Head of caudate nucleus (tissue), 42 donors: ENCODE results near the gene SMC1B.
"Not testable (repeated sequence)": the region's sequence is repeated elsewhere in the genome, so short reads cannot be mapped to it uniquely, and the experiment has no call there.

Experiments
- DNase-seq, 42 donors: peaks; one replicate each; pipeline versions ENCODE4 v3.0.0 to v3.0.0-alpha.2; 2020 to 2021; ENCODE audit warnings: mixed read lengths in 7 of 42
- intact Hi-C: fragments of 100-400 bp; cut with DNase I; formaldehyde crosslinking; loops from one replicate; pipeline ENCODE4 v1.15.0; 2022

Gene SMC1B

DNA sequence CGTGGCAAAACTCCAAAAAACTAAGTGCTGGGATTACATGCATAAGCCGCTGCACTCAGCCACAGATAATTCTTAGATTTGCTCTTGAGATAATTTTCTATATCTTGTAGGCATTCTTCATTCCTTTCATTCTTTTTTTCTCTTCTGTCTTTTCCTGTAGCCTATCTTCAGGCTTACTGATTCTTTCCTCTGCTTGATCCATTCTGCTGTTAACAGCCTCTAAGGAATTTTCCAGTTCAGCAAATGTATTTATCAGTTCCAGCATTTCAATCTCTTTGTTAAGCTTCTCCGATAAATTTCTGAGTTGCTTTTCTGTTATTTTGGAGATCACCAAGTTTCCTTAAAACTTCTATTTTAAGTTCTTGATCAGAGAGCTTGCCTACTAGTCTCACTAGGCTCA lies 46.7 kb downstream of the SMC1B start:
- intact Hi-C loops, result no loop called here
- no peak for DNase-seq

DNA sequence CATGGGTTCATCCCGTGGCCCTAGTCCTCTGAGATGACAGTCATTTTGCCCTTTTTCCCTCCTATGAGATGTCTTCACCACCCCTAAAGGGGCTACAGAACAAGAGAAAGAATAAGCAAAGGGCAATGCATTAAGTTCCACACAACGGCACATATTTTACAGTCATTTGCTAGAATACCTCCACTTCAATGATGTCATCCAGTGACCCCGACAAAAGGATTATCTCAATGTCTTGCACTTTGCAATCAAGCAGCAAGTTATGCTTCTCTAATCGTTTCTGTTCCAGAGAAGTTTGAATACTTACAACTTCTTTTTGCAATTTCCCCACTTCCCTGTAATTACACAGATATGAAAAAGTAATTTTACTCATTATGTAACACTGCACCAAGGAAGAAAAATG lies 53.8 kb downstream of the SMC1B start:
- intact Hi-C loops, result no loop called here
- DNase-seq, result no peak

DNA sequence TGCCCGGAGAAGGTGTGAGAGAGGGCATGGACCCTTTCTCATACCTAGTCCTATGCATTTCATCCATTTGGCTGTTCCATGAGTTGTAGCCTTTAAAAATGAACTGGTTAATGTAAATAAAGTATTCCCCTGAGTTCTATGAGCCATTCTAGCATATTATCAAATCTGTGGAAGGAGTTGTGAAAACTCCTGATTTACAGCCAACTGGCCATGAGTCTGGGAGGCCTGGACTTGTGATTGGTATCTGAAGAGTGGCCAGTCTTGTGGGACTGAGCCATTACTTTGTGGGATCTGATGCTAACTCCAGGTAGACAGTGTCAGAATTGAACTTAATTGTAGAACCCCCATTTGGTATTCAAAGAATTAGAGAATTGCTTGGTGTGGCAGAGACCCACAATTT lies 55.3 kb downstream of the SMC1B start:
- no peak for DNase-seq
- intact Hi-C loops, result no loop called here

DNA sequence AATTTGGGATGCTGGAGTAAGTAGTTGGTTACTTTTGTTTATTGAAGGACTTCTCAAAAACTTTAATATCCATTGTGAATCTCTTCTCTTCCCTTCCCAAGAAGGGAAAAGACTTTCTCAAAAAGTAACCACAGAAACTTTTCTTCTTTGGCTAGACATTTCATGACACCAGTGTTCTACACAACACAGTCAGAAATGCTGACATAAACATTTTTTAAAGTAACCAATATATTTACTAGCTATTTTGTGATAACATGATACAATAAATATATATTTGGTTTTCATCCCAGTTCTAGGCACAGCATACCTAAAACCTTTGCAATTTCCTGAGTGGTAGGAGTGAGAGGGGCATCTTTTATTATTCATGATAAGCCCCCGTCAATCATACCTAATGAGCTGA lies 55.9 kb downstream of the SMC1B start:
- DNase-seq, result no peak
- intact Hi-C loops, result no loop called here

DNA sequence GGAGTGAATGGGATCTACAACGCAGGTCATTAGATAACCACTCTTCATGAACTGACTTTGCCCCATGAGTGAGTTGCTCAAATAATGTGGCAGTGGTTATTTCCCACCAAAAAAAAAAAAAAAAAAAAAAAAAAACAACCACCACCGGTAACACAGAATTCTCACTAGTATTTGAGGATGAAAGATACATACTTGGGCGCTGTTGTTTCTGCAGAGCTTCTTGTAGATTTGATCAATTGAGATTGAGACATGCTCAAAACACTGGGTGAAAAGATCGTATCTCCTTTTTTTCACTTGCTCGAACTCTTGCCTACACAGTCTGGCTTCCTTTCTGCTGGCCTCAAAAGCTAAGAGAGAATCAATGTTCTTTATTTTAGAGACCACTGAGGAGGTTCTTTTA lies 59.6 kb downstream of the SMC1B start:
- intact Hi-C loops, result no loop called here
- DNase-seq, result no peak

DNA sequence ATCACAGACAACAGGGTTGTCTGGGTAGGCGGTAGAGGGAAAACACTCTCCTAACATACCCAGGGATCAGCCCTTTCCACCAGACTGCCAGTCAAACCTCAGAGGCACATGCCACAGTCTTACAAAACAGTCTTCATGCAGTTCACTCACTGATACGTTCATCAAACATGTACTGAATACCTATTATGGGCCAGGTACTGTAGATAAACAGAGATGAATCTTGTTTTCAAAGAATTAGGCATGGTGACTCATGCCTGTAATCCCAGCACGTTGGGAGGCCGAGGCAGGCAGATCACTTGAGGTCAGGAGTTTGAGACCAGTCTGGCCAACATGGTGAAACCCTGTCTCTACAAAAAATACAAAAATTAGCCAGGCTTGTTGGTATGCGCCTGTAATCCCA lies 60.6 kb downstream of the SMC1B start:
- intact Hi-C loops, DNase-seq: not testable (repeated sequence)

DNA sequence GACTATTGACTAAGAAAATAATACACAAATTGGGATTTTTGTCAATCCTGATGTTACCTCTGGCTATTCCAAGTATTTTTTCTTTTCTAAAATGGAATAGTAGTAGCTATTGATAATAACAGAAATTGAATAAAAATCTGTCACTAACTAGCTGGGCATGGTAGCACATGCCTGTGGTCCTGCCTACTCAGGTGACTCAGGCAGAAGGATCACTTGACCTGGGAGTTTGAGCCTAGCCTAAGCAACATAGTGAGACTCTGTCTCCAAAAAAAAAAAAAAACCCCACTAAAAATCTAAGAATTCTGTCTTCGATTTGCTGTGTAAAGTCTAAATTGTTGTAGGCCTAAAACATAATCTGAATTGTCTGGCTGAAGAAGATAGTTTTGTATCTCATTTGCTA lies 61.4 kb downstream of the SMC1B start:
- intact Hi-C loops, result no loop called here

DNA sequence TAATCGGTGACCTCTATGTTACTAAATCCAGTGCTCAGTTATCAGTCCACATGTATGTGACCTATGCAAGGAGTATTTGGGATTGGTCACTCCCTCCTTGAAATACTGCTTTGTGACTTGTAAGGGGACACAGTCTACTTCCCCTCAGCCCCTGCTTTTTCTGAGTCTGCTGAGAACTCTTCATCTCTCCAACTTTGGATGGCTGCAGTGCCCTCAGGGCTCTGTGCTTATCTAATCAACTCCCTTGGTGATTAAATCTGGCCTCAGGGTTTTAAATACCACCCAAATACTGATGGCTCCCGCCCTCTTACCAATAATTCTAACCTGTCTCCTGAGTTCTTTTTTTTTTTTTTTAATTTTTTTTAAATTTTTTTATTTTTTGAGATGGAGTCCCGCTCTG lies 63.5 kb downstream of the SMC1B start:
- intact Hi-C loops, result no loop called here
- no peak for DNase-seq

More for the DNA sequence above, 61.4 kb downstream of the SMC1B start:
- DNase-seq, result no peak

DNA sequence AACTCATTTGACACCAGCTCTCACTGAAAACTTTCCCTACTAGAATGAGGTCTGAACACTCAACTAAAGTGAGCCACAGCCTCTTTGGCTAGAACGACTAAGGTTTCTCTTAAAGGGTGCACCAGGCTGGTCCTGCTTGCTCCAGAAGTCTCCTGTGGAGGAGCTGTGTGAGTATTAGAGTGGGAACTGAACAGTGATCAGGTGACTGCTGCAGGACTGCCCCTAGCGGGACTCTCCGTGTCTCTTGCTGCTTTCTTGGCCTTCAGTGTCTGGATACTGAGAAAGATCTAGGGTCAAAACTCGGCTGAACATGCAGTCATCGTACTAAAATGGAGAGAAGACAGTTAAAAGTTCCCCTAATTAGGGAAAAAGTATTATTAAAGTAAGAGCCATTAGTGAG lies 69.1 kb downstream of the SMC1B start:
- DNase-seq, result peak in 9 of 42 donors; percentile 12 to 47 (median 21)

DNA sequence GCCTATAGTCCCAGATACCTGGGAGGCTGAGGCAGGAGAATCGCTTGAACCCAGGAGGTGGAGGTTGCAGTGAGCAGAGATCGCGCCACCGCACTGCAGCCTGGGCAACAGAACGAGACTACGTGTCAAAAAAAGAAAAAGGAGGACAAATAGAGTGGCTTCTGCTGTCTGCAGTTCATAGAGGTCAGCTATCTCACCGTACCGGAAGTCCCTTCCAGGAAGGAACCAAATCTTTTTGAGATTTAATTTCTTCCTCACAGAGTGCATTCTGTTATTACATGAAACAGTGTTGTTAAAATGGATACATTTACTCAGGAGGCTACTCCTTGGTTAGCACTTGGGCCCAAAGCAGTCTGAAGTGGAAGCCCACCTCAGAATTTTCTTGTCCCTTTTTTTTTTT lies 70.3 kb downstream of the SMC1B start:
- no peak for DNase-seq
- intact Hi-C loops, result no loop called here

More for the DNA sequence above, 69.1 kb downstream of the SMC1B start:
- intact Hi-C loops, result no loop called here

DNA sequence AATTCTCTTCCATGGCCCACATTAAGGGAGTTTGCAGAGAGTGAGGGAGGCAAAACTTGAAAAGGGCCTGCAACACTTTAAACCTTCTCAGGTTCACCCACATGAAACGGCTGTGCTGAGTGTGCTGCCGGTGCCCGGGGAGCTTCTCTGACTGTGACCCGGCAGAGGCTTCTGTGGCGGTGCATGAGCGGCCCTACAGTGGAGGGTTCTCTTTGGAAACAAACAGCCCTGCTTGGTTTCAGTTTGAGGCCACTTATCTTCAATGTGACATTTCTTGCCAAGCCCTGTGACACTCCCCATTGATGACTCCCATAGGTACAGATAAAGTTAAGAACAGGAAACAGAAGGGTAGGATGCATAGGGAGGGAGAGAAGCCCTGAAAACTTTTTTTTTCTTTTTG lies 71.9 kb downstream of the SMC1B start:
- intact Hi-C loops, result no loop called here
- DNase-seq, result no peak

DNA sequence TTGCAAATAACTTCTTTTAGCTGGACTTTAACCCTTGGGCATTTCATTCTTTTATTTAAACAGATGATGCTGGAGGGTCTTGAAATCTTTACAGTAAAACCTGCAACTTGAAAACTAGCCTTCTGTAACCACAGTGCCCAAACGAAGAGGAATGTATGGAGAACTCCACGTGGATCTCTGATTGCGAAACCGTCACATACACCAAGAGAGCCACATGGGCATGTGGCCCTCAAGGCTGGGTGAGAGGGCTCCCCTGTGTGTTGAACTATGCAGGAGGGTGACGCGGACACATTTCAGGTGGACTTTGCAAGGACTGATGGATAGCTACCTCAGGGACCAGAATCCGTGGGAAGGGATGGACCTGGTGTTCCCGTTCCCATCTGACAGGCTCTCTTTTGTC lies 73.1 kb downstream of the SMC1B start:
- intact Hi-C loops, result no loop called here

DNA sequence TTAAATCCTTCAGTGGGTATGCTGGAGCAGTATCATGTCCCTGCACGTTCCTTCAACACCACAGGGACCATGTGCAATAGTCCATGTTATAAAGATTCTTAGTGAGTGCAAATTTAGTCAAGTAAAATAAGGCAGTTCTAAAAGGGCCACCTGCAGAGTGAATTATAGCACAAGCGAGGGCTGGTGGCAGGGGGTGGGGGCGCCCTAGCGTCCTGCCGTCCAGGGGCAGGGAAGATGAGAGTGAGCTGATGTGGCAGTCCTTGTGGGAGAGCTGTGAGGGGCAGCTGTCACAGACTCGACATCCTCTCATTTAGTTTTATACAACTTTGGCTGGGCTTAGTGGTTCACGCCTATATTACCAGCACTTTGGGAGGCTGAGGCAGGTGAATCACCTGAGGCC lies 74.6 kb downstream of the SMC1B start:
- intact Hi-C loops, result no loop called here
- no peak for DNase-seq

More for the DNA sequence above, 73.1 kb downstream of the SMC1B start:
- DNase-seq, result no peak

DNA sequence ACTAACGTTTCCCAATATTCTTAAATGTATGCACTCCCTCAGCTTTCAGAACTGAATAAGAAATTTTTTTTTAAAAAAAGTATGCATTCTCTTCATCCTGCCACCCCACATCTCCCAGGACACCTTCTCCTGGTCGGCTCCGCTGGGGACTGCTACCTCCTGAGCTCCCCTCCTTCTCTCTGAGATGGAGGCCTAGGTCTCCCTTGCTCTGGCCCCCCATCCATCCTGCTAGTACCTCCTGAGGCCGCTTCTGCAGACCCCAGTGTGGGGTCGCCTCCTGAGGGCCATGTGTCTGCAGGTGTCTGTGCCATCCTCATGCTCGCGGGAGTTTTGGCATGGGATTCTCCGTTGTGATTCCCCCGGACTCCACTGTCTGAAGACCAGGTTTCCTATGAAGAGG lies 75.9 kb downstream of the SMC1B start:
- peak in 1 of 42 donors; percentile 15 for DNase-seq
- intact Hi-C loops, result no loop called here

DNA sequence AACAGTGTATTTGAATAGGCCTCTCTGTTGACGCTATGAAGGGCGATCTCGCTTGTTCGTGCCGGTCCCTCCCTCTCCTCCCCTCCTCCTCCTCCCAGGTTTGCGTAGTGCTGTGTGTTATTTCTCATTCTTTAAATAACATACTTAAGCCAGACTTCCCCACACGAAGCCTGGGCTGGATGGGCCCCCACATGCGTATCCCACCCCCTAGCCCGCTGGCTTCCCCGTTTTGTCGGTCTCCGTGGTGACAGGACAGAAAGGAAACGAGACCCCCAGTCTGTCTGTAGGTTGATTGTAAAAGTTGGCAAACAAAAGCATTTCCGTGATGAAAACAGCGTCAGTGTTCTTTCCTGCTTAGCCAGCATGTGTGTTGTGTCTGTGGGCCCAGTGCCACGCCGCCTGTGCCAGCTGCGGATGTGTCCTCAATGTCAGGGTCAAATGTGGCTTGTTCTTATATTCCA lies 76.4 kb downstream of the SMC1B start:
- intact Hi-C loops, result no loop called here
- DNase-seq, result peak in 40 of 42 donors; percentile 25 to 80 (median 61)

DNA sequence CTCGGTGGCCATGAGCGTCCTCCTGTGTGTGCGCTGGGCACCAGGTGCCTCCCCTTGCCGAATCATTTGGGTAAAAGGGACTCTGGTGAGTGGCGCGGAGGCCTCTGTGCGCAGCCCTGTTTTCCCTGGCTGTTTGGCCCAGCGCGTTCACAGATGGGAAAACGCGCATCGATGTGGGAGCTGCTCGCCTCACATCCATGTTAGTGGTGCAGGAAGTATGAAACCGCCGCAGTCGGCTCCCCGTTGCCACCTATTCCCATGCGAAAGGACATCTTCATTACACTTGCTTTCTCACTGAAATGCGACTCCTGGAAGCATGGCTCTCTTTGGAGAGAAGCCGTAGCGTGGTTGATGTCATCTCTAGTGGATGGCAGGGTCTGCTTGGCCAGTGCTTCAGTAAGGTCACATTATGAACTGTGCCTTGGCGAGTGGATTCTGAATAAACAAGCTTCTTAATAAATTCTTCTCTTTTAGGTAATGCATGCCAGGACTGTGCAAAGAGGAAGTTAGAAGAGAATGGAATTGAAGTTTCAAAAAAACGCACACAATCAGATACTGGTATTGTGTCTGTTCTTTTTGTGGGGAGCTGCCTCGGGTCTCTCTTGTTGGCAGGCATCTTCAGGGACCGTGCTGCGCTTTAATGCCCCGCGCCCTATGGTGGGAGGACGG lies 77.4 kb downstream of the SMC1B start:
- intact Hi-C loops, result no loop called here
- peak in 1 of 42 donors; percentile 23 for DNase-seq

DNA sequence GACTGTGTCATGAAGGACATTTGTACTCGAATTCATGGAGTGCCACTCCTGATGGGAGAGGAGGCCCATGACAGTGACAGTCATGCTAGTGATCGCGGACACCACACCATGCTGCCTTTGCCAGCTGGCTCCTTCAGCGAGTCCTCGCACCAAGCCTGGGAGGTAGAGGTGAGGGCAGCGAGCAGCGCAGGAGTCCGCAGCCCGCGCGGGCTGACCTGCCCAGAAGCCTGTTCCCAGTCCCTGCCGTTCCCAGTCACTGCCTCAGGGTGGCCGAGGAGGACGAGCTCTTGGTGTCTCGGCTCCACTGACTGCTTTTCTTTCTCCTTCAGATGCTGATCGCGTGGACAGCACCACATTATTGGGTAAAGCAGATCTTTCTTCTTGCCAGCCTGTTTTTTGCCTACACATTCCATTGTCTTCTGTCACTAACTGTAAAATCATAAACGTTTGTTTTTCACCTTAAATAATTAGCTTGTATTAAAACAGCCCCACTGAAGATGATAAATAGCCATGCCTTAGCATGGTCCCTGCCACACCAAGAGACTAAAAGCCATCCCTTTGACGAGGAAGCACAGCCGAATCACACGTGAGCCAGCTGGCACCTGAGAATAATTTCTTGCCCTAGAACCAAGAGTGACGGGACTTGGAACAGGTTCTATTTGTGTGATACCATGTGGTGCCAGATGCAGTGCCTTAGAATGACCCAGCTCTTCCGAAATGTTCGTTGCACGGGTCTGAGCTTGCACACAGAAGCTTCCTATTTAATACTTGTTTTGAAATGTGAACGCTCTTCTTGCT lies 78.2 kb downstream of the SMC1B start:
- peak in 14 of 42 donors; percentile 12 to 60 (median 25) for DNase-seq
- intact Hi-C loops, result no loop called here

DNA sequence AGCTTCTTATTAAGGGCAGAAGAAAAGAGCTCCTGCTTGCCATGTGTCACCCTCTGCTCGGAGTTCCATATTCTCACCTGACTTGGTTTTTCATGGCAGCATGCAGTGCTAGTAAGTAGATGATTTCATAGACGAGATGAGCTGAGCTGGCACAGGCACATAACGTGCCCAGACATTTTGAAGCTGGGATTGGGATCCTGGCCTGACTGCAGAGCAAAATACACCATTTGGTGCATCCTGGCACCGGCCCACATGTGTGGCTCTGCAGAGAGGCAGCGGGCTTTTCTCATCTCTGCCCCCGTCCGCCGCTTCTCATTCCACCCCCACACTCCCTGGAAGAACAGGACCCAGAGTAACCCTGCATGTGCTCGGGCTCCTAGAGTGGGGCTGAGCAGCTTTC lies 78.9 kb downstream of the SMC1B start:
- DNase-seq, result peak in 27 of 42 donors; percentile 15 to 72 (median 40)

DNA sequence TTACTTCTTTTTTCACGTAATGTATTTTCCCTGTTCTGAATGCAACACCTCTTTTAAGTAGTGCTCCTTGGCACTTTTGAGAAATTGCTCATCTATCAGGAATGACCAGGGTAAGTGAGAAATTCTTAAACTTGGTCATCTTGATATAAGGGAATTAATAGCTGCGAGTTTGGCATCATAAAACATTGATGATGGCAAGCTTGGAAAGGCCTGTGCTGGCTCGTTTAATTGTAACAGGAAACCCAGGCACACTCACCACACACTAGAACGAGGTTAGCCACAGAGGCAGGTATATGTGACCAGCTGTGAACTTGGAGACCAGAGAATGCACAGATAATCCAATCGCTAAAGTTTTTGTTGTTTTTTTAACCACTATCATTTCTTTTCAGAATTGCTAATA lies 79.3 kb downstream of the SMC1B start:
- intact Hi-C loops, result no loop called here
- peak in 1 of 42 donors; percentile 16 for DNase-seq

More for the DNA sequence above, 78.9 kb downstream of the SMC1B start:
- intact Hi-C loops, result no loop called here

DNA sequence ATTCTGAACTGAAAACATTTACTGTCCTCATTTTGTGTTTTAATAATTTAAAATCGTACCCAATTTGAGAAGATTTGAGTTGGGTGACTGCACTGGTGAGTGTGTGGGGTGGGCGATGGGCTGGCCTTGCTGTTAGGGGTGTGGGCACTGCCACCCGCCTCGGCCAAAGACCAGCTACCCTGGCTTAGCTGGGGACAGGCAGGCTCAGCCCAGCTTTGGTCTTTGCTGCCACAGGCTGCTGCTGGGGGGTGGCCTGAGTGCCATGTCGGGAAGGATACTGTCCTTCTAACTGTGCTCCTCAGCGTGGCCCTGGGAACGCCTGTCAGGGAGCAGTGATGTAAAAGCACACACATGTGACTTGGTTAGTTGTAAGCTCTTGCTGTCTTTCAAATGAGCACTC lies 81.4 kb downstream of the SMC1B start:
- intact Hi-C loops, result no loop called here
- no peak for DNase-seq

DNA sequence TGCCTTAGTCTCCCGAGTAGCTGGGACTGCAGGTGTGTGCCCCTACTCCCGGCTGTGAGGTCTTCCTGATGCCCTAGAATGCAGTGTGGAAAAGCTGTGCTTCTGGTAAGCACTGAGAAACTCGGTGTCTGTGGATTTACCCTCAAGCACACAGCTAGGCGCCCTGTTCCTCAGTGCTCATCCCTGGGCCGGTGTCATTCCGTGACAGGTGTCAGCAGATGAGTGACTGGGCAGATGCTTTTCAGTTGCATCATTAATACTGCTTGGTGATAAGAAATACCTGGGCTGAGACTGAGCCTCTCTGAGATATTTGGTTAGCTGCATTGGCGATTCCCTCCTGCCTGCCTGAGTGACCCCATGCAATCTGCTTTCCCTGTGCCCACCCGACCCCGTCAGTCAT lies 81.9 kb downstream of the SMC1B start:
- intact Hi-C loops, result no loop called here
- no peak for DNase-seq
